GM12865 (cell line): ENCODE data around the gene TBXT.

Source experiments
- DNase-seq: peaks from one replicate; pipeline ENCODE4 v3.0.0; 2010; ENCODE audit warnings: low read depth
- H3K4me3 ChIP-seq: 2 replicates; pipeline ENCODE4 v1.5.1; 2011; ENCODE audit warnings: mild to moderate bottlenecking, low read depth, low read length, control low read depth
- TF ChIP-seq, protein P1 (sequence below): IDR thresholded peaks from 2 replicates; pipeline ENCODE4 v1.5.1; 2011; ENCODE audit warnings: low read length, control low read depth, low read depth, inconsistent platforms; ENCODE audit not compliant: insufficient read depth; ENCODE audit errors: missing control alignments

The TBXT gene

GRCh38 chr6:166165558-166166313 is 1.9 kb downstream of the TBXT start:
- TF ChIP-seq, protein P1, sequence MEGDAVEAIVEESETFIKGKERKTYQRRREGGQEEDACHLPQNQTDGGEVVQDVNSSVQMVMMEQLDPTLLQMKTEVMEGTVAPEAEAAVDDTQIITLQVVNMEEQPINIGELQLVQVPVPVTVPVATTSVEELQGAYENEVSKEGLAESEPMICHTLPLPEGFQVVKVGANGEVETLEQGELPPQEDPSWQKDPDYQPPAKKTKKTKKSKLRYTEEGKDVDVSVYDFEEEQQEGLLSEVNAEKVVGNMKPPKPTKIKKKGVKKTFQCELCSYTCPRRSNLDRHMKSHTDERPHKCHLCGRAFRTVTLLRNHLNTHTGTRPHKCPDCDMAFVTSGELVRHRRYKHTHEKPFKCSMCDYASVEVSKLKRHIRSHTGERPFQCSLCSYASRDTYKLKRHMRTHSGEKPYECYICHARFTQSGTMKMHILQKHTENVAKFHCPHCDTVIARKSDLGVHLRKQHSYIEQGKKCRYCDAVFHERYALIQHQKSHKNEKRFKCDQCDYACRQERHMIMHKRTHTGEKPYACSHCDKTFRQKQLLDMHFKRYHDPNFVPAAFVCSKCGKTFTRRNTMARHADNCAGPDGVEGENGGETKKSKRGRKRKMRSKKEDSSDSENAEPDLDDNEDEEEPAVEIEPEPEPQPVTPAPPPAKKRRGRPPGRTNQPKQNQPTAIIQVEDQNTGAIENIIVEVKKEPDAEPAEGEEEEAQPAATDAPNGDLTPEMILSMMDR, result no peak
- DNase-seq, result no peak
- peak overlapping the region; percentile 65 for H3K4me3 ChIP-seq

DNA sequence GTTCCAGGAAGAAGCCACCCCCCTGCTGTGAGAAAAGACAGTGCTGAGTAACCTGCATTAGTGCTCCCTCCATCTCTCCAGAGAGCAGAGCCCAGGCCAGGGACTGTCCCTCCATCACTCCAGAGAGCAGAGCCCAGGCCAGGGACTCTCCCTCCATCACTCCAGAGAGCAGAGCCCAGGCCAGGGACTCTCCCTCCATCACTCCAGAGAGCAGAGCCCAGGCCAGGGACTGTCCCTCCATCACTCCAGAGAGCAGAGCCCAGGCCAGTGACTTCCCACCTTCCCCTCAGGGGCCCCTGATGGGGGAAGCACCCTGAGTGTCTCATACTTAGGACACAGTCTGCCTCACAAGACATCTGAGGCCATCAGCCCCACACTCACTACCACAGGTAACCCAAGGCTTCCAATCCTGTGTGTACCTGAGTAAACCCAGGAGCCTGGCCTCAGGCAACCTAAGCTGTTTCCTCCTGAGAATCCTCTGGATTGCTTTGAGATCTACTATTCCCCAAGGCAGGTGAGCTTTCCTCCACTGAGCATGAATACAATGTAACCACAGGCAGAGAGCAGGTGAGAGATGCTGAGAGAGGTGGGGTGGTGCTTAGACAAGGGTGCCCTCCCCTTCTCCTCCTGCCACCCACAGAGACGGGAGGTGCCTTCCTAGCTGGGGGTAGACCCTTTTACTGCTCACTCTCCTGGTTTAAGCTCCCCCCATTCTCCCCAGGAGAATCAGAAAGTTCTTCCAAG is 4.9 kb downstream of the TBXT start:
- DNase-seq, result peak; percentile 49
- H3K4me3 ChIP-seq, result no peak overlapping the region
- TF ChIP-seq, protein P1, result no peak

- TF ChIP-seq, protein P1, result no peak
- no peak overlapping the region for H3K4me3 ChIP-seq
- DNase-seq, result no peak
Observed at GRCh38 chr6:166157930-166158617, 9.6 kb downstream of the TBXT start.

DNA sequence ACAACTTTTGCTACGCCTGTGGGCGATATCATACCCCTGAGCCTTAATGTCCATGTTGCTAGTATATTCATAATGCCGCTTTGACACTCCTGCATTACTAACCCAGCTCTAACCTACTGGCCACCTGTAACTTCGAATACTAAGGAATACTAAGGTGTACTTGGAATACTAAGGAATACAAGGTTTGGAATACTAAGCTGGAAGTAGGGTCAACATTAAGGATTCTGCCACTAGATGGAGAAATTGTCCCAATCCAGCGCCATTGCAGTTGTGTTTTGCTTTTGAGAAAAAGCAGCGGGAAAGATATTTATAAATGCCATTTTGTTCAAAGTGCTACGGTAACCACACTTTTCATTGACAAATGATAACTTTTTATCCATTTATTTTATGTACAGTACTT is 10.7 kb downstream of the TBXT start:
- TF ChIP-seq, protein P1, result no peak
- no peak for DNase-seq
- no peak overlapping the region for H3K4me3 ChIP-seq

DNA sequence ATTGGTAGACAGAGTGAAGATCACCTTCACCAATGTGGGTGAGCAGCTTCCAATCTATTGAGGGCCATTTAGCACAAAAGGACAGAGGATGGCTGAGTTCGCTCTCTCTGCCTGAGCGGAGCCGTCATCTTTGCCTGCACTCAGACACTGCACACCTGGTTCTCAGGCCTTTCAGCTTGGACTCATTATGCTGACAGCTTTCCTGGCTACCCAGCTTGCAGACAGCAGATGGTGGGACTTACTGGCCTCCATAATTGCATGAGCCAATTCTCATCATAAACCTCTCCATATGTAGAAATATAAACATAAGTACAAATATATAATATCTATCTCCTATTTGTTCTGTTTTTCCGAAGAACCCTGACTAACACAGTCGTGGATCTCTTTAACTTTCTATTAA is 13.7 kb downstream of the TBXT start:
- no peak for DNase-seq
- no peak overlapping the region for H3K4me3 ChIP-seq
- TF ChIP-seq, protein P1, result no peak

- no peak for DNase-seq
- no peak overlapping the region for H3K4me3 ChIP-seq
- TF ChIP-seq, protein P1, result no peak
Observed at GRCh38 chr6:166152660-166153059, 15.0 kb downstream of the TBXT start.
